Right atrium auricular region (tissue), 2 donors: ENCODE results near the gene KRT3. TPM values are rescaled to one million over a fixed set of nuclear protein-coding genes. Genes with fewer than 3 reads are reported as not detected.
"Not testable (repeated sequence)": the region's sequence is repeated elsewhere in the genome, so short reads cannot be mapped to it uniquely, and the experiment has no call there.

Experiments used
- DNase-seq: peaks from one replicate; pipeline ENCODE4 v3.0.0-alpha.2; 2019; ENCODE audit warnings: low spot score
- H3K27ac ChIP-seq, 2 donors: fragments of 200-600 bp; sonication (generic); 1 replicate in 1 of 2; 2 replicates in 1 of 2; pipeline ENCODE4 v1.5.1; 2016 to 2019
- H3K27me3 ChIP-seq, 2 donors: fragments of 200-600 bp; sonication (generic); one replicate each; pipeline versions ENCODE4 v1.5.1 to v1.6.0; 2017 to 2019
- H3K36me3 ChIP-seq: fragments of 200-600 bp; sonication (generic); one replicate; pipeline ENCODE4 v1.5.1; 2016
- H3K4me1 ChIP-seq, 2 donors: fragments of 200-600 bp; sonication (generic); one replicate each; pipeline versions ENCODE4 v1.5.1 to v1.6.0; 2017 to 2019
- H3K4me3 ChIP-seq, 2 donors: fragments of 200-600 bp; sonication (generic); 1 replicate in 1 of 2; 2 replicates in 1 of 2; pipeline ENCODE4 v1.5.1; 2017 to 2019; ENCODE audit warnings: mild to moderate bottlenecking in 1 of 2, moderate library complexity in 1 of 2
- H3K9me3 ChIP-seq, 2 donors: fragments of 200-600 bp; sonication (generic); one replicate each; pipeline ENCODE4 v1.5.1; 2019
- CTCF ChIP-seq, 2 donors: fragments of 200-600 bp; sonication (generic); IDR thresholded peaks; one replicate each; pipeline ENCODE4 v1.5.1; 2019; ENCODE audit warnings: antibody characterized with exemption in 2 of 2
- total RNA-seq, 2 donors: library from RNA; depleted of rRNA; stranded (reverse); fragments of >200 nt; gene quantifications; one replicate each; pipeline ENCODE4 v1.1.0, GENCODE V29; 2016

KRT3 gene
- total RNA-seq, 2 donors from 2014 or later: not detected

DNA sequence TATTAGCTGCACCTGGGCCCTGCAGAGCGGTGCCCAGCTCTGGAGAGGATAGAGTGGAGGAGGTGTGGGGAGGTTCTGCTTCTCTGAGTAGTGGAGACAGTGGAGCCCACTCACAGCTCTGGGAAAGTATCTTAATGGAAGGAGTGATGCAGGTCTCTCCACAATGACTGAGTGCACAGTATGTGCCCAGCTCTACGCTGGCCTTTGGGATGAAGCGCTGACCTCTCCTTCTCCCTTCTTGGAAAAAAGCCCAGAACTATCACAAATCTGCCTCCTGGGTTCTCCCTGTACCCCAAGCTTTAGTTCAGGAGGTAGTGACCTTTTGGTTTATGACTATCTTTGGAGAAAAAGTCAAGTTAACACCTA lies 495 bp upstream of the KRT3 start:
- no peaks in the 10 kb centered on the region for H3K4me1 ChIP-seq
- no peaks in the 10 kb centered on the region for H3K27me3 ChIP-seq
- TF ChIP-seq CTCF (IDR thresholded peaks at IDR 0.05): no peak
- no peak overlapping the region for H3K27ac ChIP-seq
- no peak overlapping the region for H3K4me3 ChIP-seq
- DNase-seq: no peak
- no peaks in the 10 kb centered on the region for H3K36me3 ChIP-seq
- no peaks in the 10 kb centered on the region for H3K9me3 ChIP-seq

GRCh38 chr12:52795332-52795674 lies 614 bp downstream of the KRT3 start:
- not testable (repeated sequence) for H3K4me3 ChIP-seq, H3K36me3 ChIP-seq, H3K9me3 ChIP-seq, H3K27ac ChIP-seq, H3K4me1 ChIP-seq, DNase-seq, H3K27me3 ChIP-seq

- H3K4me3 ChIP-seq: no peak overlapping the region
- no peaks in the 10 kb centered on the region for H3K27me3 ChIP-seq
- no peaks in the 10 kb centered on the region for H3K36me3 ChIP-seq
- TF ChIP-seq CTCF (IDR thresholded peaks at IDR 0.05): no peak
- no peak for DNase-seq
- H3K9me3 ChIP-seq: no peaks in the 10 kb centered on the region
- peaks cover 0 to 8% of the 10 kb centered on the region in 2 donors for H3K4me1 ChIP-seq
- no peak overlapping the region for H3K27ac ChIP-seq
Observed at GRCh38 chr12:52794479-52795331, 1.2 kb downstream of the KRT3 start.

DNA sequence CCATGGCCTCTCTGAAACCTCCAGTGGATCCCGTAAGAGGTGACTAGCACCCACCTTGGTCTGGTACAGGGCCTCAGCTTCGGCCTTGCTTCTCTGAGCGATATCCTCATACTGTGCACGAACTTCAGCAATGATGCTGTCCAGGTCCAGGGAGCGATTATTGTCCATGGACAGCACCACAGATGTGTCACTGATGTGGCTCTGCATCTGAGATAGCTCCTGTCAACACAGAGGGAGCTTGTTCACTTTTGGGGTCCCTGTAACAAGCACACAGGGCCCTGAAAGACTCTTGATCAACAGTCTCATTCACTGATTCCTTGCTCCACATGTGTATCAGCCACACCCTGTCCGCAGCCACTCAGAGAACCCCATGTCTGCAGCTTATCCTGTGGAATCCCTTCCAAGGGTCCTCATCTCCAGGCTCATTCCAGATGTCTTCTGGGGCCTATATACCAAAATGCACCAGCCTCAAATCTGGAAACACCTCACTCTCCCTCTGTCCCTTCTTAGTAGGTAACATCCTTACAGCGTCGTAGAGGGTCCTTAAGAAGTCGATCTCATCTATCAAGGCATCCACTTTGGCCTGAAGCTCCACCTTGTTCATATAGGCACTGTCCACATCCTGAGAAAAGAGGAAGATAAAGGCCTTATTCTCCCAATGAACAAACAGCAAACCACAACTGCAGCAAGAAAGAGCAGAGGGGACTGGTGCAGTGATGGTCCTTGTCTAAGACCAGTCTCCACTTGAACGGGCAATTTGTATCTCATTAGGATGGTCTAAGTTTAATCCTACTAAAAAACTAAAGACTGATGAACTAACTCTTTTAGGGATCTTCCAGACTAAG lies 3.5 kb downstream of the KRT3 start:
- H3K27me3 ChIP-seq: no peaks in the 10 kb centered on the region

GRCh38 chr12:52791271-52792184 lies 4.4 kb downstream of the KRT3 start:
- Histone ChIP-seq H3K36me3 (no peaks in the 10 kb centered on the region), H3K4me1 (peaks cover 0 to 9% of the 10 kb centered on the region in 2 donors), H3K4me3 (no peak overlapping the region), H3K27me3 (no peaks in the 10 kb centered on the region), H3K9me3 (no peaks in the 10 kb centered on the region), H3K27ac (no peak overlapping the region)
- no peak for TF ChIP-seq CTCF (IDR thresholded peaks at IDR 0.05)
- DNase-seq: no peak

More for the DNA sequence above, 3.5 kb downstream of the KRT3 start:
- no peak overlapping the region for H3K27ac ChIP-seq
- TF ChIP-seq CTCF (IDR thresholded peaks at IDR 0.05): no peak
- no peaks in the 10 kb centered on the region for H3K9me3 ChIP-seq
- no peak for DNase-seq
- H3K4me1 ChIP-seq: peaks cover 0 to 9% of the 10 kb centered on the region in 2 donors
- no peaks in the 10 kb centered on the region for H3K36me3 ChIP-seq
- no peak overlapping the region for H3K4me3 ChIP-seq
